BJ (cell line): ENCODE data around the gene MBTD1. TPM values are rescaled to one million over a fixed set of nuclear protein-coding genes. Genes with fewer than 3 reads are reported as not detected.

Experiments used
- CTCF ChIA-PET: fragments of 350-600 bp; formaldehyde crosslinking; extraction: SDS; loops from one replicate; lab custom pipeline; 2021; ENCODE audit warnings: antibody characterized with exemption, inconsistent platforms; lab: Yijun Ruan, JAX
- POLR2A ChIA-PET: fragments of 300-600 bp; sonication (Branson Sonifier 250); formaldehyde crosslinking; extraction: SDS; loops from one replicate; lab custom pipeline; 2021; ENCODE audit warnings: antibody characterized with exemption; lab: Charles Lee
- DNase-seq: peaks from one replicate; pipeline ENCODE4 v3.0.0-alpha.2; 2011; ENCODE audit warnings: low read depth
- H3K27me3 ChIP-seq: 2 replicates; pipeline ENCODE4 v1.6.0; 2011; ENCODE audit warnings: low read length; ENCODE audit not compliant: control insufficient read depth, insufficient read depth
- H3K36me3 ChIP-seq: 2 replicates; pipeline ENCODE4 v1.5.1; 2011; ENCODE audit warnings: low read length; ENCODE audit not compliant: control insufficient read depth, insufficient read depth
- H3K4me3 ChIP-seq: 2 replicates; pipeline ENCODE4 v1.5.1; 2011; ENCODE audit warnings: low read depth, mild to moderate bottlenecking, control low read depth, low read length
- CTCF ChIP-seq: IDR thresholded peaks from 2 replicates; pipeline ENCODE4 v1.5.1; 2011; ENCODE audit warnings: low read depth, mild to moderate bottlenecking, control low read depth, inconsistent platforms, low read length, moderate library complexity; ENCODE audit not compliant: insufficient read depth
- polyA plus RNA-seq: library from polyadenylated mRNA; depleted of rRNA; stranded (reverse); fragments of >200 nt; gene quantifications from 2 replicates; pipeline ENCODE4 v1.2.3, GENCODE V29; 2011

The MBTD1 gene
- polyA plus RNA-seq, 1 experiment: 2.8 TPM

GRCh38 chr17:51255673-51256072, 4.2 kb downstream of the MBTD1 start:
- Histone ChIP-seq H3K27me3 (no peaks in the 10 kb centered on the region), H3K36me3 (no peaks in the 10 kb centered on the region), H3K4me3 (no peak overlapping the region)
- ChIA-PET POLR2A (no interaction called here), CTCF (no interaction called here)
- no peak for TF ChIP-seq CTCF
- no peak for DNase-seq

- POLR2A ChIA-PET: no interaction called here
- CTCF ChIA-PET: no interaction called here
- Histone ChIP-seq H3K36me3 (no peaks in the 10 kb centered on the region), H3K27me3 (no peaks in the 10 kb centered on the region), H3K4me3 (no peak overlapping the region)
- no peak for DNase-seq
- TF ChIP-seq CTCF: no peak
Measured at GRCh38 chr17:51251010-51251409, 8.8 kb downstream of the MBTD1 start.

- no peaks in the 10 kb centered on the region for H3K27me3 ChIP-seq
- H3K36me3 ChIP-seq: no peaks in the 10 kb centered on the region
- no peak overlapping the region for H3K4me3 ChIP-seq
- TF ChIP-seq CTCF: no peak
- CTCF ChIA-PET: no interaction called here
- POLR2A ChIA-PET: no interaction called here
- DNase-seq: no peak
Measured at GRCh38 chr17:51250314-51250840, 9.5 kb downstream of the MBTD1 start.

GRCh38 chr17:51245535-51245934, 14.3 kb downstream of the MBTD1 start:
- Histone ChIP-seq H3K36me3 (no peaks in the 10 kb centered on the region), H3K27me3 (no peaks in the 10 kb centered on the region), H3K4me3 (no peak overlapping the region)
- ChIA-PET CTCF (no interaction called here), POLR2A (no interaction called here)
- DNase-seq: no peak
- no peak for TF ChIP-seq CTCF

GRCh38 chr17:51244041-51244440, 15.8 kb downstream of the MBTD1 start:
- Histone ChIP-seq H3K27me3 (no peaks in the 10 kb centered on the region), H3K4me3 (no peak overlapping the region), H3K36me3 (no peaks in the 10 kb centered on the region)
- POLR2A ChIA-PET: no interaction called here
- CTCF ChIA-PET: no interaction called here
- no peak for TF ChIP-seq CTCF
- no peak for DNase-seq
